ENCODE measurements around the gene INHBE. TPM values are rescaled to one million over a fixed set of nuclear protein-coding genes. Genes with fewer than 3 reads are reported as not detected.
"Not testable (repeated sequence)": the region's sequence is repeated elsewhere in the genome, so short reads cannot be mapped to it uniquely, and the experiment has no call there.

The INHBE gene
- total RNA-seq, 1 donor from 2014 or later = 18.0 TPM

DNA sequence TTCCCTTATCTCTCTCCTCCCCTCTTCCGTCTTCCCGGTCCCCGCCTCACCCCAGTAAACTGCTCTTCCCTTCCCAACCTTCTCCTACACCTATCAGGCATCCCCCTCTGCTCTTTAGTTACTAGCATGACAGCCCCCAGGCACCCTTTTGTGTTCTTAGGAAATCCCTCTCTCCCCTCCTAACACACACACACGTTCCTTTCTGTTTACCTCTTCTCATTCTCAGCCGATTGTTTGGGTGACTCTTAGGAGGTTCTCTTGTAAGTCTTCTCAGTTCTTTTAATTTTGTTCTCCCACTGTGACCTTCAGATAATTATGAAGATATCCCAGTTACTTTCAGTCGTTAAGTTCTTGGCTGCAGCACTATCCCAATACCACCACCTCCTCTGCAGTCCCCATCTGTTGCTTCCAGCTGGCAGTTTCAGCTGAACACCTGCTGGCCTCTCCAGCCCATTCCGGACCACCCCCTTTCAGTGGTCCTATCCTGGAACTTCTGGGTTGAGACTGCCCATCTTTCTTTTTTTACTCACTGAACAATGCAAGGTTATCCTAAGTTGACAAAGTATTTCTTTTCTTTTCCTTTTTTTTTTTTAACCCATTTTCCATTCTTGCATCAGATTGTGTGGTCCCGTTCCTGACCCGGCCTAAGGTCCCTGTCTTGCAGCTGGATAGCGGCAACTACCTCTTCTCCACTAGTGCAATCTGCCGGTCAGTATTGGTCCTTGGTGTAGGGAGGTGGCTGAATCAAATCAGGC, 33.5 kb downstream of the INHBE start:
- peak; percentile 68 for DNase-seq
- H3K9me3 Mint-ChIP-seq (ENCODE audit: unreplicated experiment) = peaks cover 20% of the 10 kb centered on the region
- peak overlapping the region; percentile 96 for H3K27ac Mint-ChIP-seq (ENCODE audit: unreplicated experiment)
- TF ChIP-seq, protein P1, sequence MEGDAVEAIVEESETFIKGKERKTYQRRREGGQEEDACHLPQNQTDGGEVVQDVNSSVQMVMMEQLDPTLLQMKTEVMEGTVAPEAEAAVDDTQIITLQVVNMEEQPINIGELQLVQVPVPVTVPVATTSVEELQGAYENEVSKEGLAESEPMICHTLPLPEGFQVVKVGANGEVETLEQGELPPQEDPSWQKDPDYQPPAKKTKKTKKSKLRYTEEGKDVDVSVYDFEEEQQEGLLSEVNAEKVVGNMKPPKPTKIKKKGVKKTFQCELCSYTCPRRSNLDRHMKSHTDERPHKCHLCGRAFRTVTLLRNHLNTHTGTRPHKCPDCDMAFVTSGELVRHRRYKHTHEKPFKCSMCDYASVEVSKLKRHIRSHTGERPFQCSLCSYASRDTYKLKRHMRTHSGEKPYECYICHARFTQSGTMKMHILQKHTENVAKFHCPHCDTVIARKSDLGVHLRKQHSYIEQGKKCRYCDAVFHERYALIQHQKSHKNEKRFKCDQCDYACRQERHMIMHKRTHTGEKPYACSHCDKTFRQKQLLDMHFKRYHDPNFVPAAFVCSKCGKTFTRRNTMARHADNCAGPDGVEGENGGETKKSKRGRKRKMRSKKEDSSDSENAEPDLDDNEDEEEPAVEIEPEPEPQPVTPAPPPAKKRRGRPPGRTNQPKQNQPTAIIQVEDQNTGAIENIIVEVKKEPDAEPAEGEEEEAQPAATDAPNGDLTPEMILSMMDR (IDR thresholded peaks at IDR 0.05; ENCODE audit: partially characterized antibody, unreplicated experiment) = no peak
- H3K27me3 Mint-ChIP-seq (ENCODE audit: unreplicated experiment) = peaks cover 28% of the 10 kb centered on the region
- peaks cover 22% of the 10 kb centered on the region for H3K4me1 Mint-ChIP-seq (ENCODE audit: low read depth, unreplicated experiment)
- H3K36me3 Mint-ChIP-seq (ENCODE audit: unreplicated experiment) = peaks cover 23% of the 10 kb centered on the region
- peak overlapping the region; percentile 94 for H3K4me3 Mint-ChIP-seq (ENCODE audit: unreplicated experiment)

GRCh38 chr12:57489157-57489641, 34.1 kb downstream of the INHBE start:
- H3K4me1 Mint-ChIP-seq (ENCODE audit: low read depth, unreplicated experiment) = peaks cover 22% of the 10 kb centered on the region
- peak overlapping the region; percentile 94 for H3K4me3 Mint-ChIP-seq (ENCODE audit: unreplicated experiment)
- H3K27me3 Mint-ChIP-seq (ENCODE audit: unreplicated experiment) = peaks cover 28% of the 10 kb centered on the region
- H3K9me3 Mint-ChIP-seq (ENCODE audit: unreplicated experiment) = peaks cover 20% of the 10 kb centered on the region
- TF ChIP-seq, protein P1 (IDR thresholded peaks at IDR 0.05; ENCODE audit: partially characterized antibody, unreplicated experiment) = no peak
- peaks cover 23% of the 10 kb centered on the region for H3K36me3 Mint-ChIP-seq (ENCODE audit: unreplicated experiment)
- DNase-seq = no peak
- H3K27ac Mint-ChIP-seq (ENCODE audit: unreplicated experiment) = peak overlapping the region; percentile 96

- Mint-ChIP-seq H3K36me3 (ENCODE audit: unreplicated experiment) (peaks cover 23% of the 10 kb centered on the region), H3K27me3 (ENCODE audit: unreplicated experiment) (peaks cover 28% of the 10 kb centered on the region), H3K27ac (ENCODE audit: unreplicated experiment) (peak overlapping the region; percentile 96), H3K4me3 (ENCODE audit: unreplicated experiment) (peak overlapping the region; percentile 94), H3K4me1 (ENCODE audit: low read depth, unreplicated experiment) (peaks cover 22% of the 10 kb centered on the region), H3K9me3 (ENCODE audit: unreplicated experiment) (peaks cover 20% of the 10 kb centered on the region)
- DNase-seq = no peak
- TF ChIP-seq, protein P1 (IDR thresholded peaks at IDR 0.05; ENCODE audit: partially characterized antibody, unreplicated experiment) = no peak
Measured at GRCh38 chr12:57490126-57490525, 35.0 kb downstream of the INHBE start.

- Mint-ChIP-seq H3K9me3 (ENCODE audit: unreplicated experiment) (peaks cover 20% of the 10 kb centered on the region), H3K27me3 (ENCODE audit: unreplicated experiment) (peaks cover 26% of the 10 kb centered on the region), H3K4me1 (ENCODE audit: low read depth, unreplicated experiment) (peaks cover 23% of the 10 kb centered on the region), H3K4me3 (ENCODE audit: unreplicated experiment) (peak overlapping the region; percentile 78), H3K27ac (ENCODE audit: unreplicated experiment) (peak overlapping the region; percentile 96), H3K36me3 (ENCODE audit: unreplicated experiment) (peaks cover 23% of the 10 kb centered on the region)
- TF ChIP-seq, protein P1 (IDR thresholded peaks at IDR 0.05; ENCODE audit: partially characterized antibody, unreplicated experiment) = peak; percentile 41
- DNase-seq = no peak
Measured at GRCh38 chr12:57491393-57492280, 36.5 kb downstream of the INHBE start.

DNA sequence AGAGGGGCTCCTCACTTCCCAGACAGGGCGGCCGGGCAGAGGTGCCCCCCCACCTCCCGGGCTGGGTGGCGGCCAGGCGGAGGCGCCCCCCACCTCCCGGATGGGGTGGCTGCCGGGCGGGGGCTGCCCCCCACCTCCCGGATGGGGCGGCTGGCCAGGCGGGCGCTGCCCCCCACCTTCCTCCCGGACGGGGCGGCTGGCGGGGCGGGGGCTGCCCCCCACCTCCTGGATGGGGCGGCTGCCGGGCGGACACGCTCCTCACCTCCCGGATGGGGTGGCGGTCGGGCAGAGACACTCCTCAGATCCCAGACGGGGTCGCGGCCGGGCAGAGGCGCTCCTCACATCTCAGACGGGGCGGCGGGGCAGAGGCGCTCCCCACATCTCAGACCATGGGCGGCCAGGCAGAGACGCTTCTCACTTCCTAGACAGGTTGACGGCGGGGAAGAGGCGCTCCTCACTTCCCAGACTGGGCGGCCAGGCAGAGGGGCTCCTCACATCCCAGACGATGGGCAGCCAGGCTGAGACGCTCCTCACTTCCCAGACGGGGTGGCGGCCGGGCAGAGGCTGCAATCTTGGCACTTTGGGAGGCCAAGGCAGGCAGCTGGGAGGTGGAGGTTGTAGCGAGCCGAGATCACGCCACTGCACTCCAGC, 40.1 kb downstream of the INHBE start:
- DNase-seq; H3K27ac Mint-ChIP-seq (ENCODE audit: unreplicated experiment); H3K4me3 Mint-ChIP-seq (ENCODE audit: unreplicated experiment); H3K9me3 Mint-ChIP-seq (ENCODE audit: unreplicated experiment); H3K27me3 Mint-ChIP-seq (ENCODE audit: unreplicated experiment); H3K36me3 Mint-ChIP-seq (ENCODE audit: unreplicated experiment): not testable (repeated sequence)
- H3K4me1 Mint-ChIP-seq (ENCODE audit: low read depth, unreplicated experiment) = peaks cover 28% of the 10 kb centered on the region
